HCT116 (cell line): ENCODE measurements around the gene TLN1. TPM values are rescaled to one million over a fixed set of nuclear protein-coding genes. Genes with fewer than 3 reads are reported as not detected.

ENCODE experiments used
- ATAC-seq: fragments of 200-7000 bp; cut with Tn5 transposase; 2 replicates; pipeline ENCODE4 v1.9.1; 2020; ENCODE audit warnings: mild to moderate bottlenecking, moderate library complexity
- BruUV-seq: library from RNA; stranded (reverse); fragments of 400-500 nt; replicated peaks from 2 replicates; lab custom pipeline; 2021; lab: Mats Ljungman, UMichigan
- CTCF ChIA-PET: fragments of 300-600 bp; sonication (Branson Sonifier 250); formaldehyde crosslinking; loops from one replicate; lab custom pipeline; 2021; ENCODE audit warnings: antibody characterized with exemption; lab: Charles Lee
- POLR2A ChIA-PET: fragments of 300-600, 350-600 bp; sonication (Branson Sonifier 250); formaldehyde crosslinking; loops from one replicate; lab custom pipeline; 2021; ENCODE audit warnings: antibody characterized with exemption; lab: Charles Lee
- RAD21 ChIA-PET, 2 experiments: fragments of 300-600 bp; sonication (Branson Sonifier 250); formaldehyde crosslinking; loops; one replicate each; lab custom pipeline; 2023; ENCODE audit warnings: low total read pairs in 2 of 2; ENCODE audit not compliant: uncharacterized antibody in 2 of 2, unreplicated experiment in 2 of 2, low non-redundant PET in 1 of 2; lab: Charles Lee
- DNase-seq: peaks from one replicate; pipeline ENCODE4 v3.0.0-alpha.2; 2010; ENCODE audit warnings: low read depth, low spot score
- H2AFZ ChIP-seq: fragments of 200-600 bp; shearing (Covaris generic), sonication (generic); 2 replicates; pipeline ENCODE4 v1.6.1; 2017; ENCODE audit warnings: low read depth, mixed run types, mixed read lengths, antibody characterized with exemption, low read length; ENCODE audit not compliant: poor library complexity, severe bottlenecking
- H3K27ac ChIP-seq: 2 replicates; pipeline ENCODE4 v1.5.1; 2012; ENCODE audit warnings: low read depth, low read length
- H3K27me3 ChIP-seq: fragments of 200-600 bp; sonication (generic); 2 replicates; pipeline ENCODE4 v1.6.1; 2016; ENCODE audit warnings: mixed run types, low read length, mixed read lengths; ENCODE audit not compliant: insufficient read depth
- H3K36me3 ChIP-seq, 2 experiments: fragments of 200-500 bp in 1 of 2; fragments of 200-600 bp in 1 of 2; sonication (Bioruptor generic) in 1 of 2; sonication (generic) in 1 of 2; 2 replicates each; pipeline versions ENCODE4 v1.5.1 to v1.6.1; 2014 to 2016; ENCODE audit warnings: low read length in 2 of 2, inconsistent platforms in 1 of 2, mixed read lengths in 1 of 2, mixed run types in 1 of 2; ENCODE audit not compliant: insufficient read depth in 2 of 2, control insufficient read depth in 1 of 2
- H3K4me1 ChIP-seq, 2 experiments: fragments of 200-600 bp in 1 of 2; sonication (generic) in 1 of 2; 2 replicates each; pipeline versions ENCODE4 v1.5.1 to v1.6.1; 2012 to 2017; ENCODE audit warnings: low read length in 2 of 2, inconsistent platforms in 1 of 2, mild to moderate bottlenecking in 1 of 2, mixed read lengths in 1 of 2, mixed run types in 1 of 2, moderate library complexity in 1 of 2; ENCODE audit not compliant: insufficient read depth in 2 of 2, control insufficient read depth in 1 of 2
- H3K4me2 ChIP-seq: fragments of 200-600 bp; sonication (generic); 2 replicates; pipeline ENCODE4 v1.6.1; 2017; ENCODE audit warnings: mixed run types, low read length, mixed read lengths
- H3K4me3 ChIP-seq, 2 experiments: fragments of 200-600 bp in 1 of 2; sonication (generic) in 1 of 2; replicated peaks in 1 of 2; 2 replicates each; pipeline ENCODE4 v1.5.1; 2011 to 2016; ENCODE audit warnings: low read length in 2 of 2, control low read depth in 1 of 2, low read depth in 1 of 2, mild to moderate bottlenecking in 1 of 2, mixed read lengths in 1 of 2, mixed run types in 1 of 2
- H3K79me2 ChIP-seq: fragments of 200-600 bp; sonication (generic); 2 replicates; pipeline ENCODE4 v1.6.1; 2017; ENCODE audit warnings: mild to moderate bottlenecking, mixed run types, low read length, moderate library complexity, mixed read lengths; ENCODE audit not compliant: insufficient read depth
- H3K9ac ChIP-seq: fragments of 200-600 bp; sonication (generic); 2 replicates; pipeline ENCODE4 v1.6.1; 2016; ENCODE audit warnings: low read length, mixed read lengths
- H3K9me2 ChIP-seq: fragments of 200-600 bp; sonication (generic), shearing (Covaris generic); 2 replicates; pipeline ENCODE4 v1.6.1; 2017; ENCODE audit warnings: mixed run types, mild to moderate bottlenecking, moderate library complexity; ENCODE audit not compliant: insufficient read depth
- H3K9me3 ChIP-seq, 2 experiments: fragments of 200-500 bp in 1 of 2; fragments of 200-600 bp in 1 of 2; sonication (Bioruptor generic) in 1 of 2; sonication (generic) in 1 of 2; 2 replicates each; pipeline ENCODE4 v1.6.1; 2014 to 2017; ENCODE audit warnings: low read length in 2 of 2, mixed read lengths in 2 of 2, inconsistent platforms in 1 of 2, low read depth in 1 of 2, mild to moderate bottlenecking in 1 of 2, mixed run types in 1 of 2, moderate library complexity in 1 of 2; ENCODE audit not compliant: control insufficient read depth in 1 of 2, insufficient read depth in 1 of 2
- H4K20me1 ChIP-seq: fragments of 200-600 bp; sonication (generic), shearing (Covaris generic); 2 replicates; pipeline ENCODE4 v1.6.1; 2017; ENCODE audit warnings: mixed run types, mild to moderate bottlenecking, moderate library complexity; ENCODE audit not compliant: insufficient read depth
- CEBPB ChIP-seq: IDR thresholded peaks from 2 replicates; pipeline ENCODE4 v1.6.1; 2012; ENCODE audit warnings: low read depth
- EGR1 ChIP-seq: IDR thresholded peaks from 2 replicates; pipeline ENCODE4 v1.6.1; 2012; ENCODE audit warnings: low read depth
- EZH2phosphoT487 ChIP-seq: fragments of 200-600 bp; IDR thresholded peaks from 2 replicates; pipeline ENCODE4 v1.6.1; 2018; ENCODE audit warnings: antibody characterized with exemption, borderline replicate concordance
- FOSL1 ChIP-seq: IDR thresholded peaks from 2 replicates; pipeline ENCODE4 v1.6.1; 2012; ENCODE audit warnings: low read depth
- JUND ChIP-seq: IDR thresholded peaks from 2 replicates; pipeline ENCODE4 v1.6.1; 2012
- POLR2AphosphoS5 ChIP-seq: IDR thresholded peaks from 2 replicates; pipeline ENCODE4 v1.6.1; 2011; ENCODE audit warnings: mild to moderate bottlenecking, low read depth, low read length, moderate library complexity
- RAD21 ChIP-seq: IDR thresholded peaks from 2 replicates; pipeline ENCODE4 v1.6.1; 2012; ENCODE audit warnings: low read depth, mild to moderate bottlenecking
- SIN3A ChIP-seq: IDR thresholded peaks from 2 replicates; pipeline ENCODE4 v1.6.1; 2012; ENCODE audit warnings: low read depth
- TCF7L2 ChIP-seq: IDR thresholded peaks from 2 replicates; pipeline ENCODE4 v1.7.0; 2011; ENCODE audit warnings: borderline replicate concordance, inconsistent platforms; ENCODE audit not compliant: insufficient read depth, insufficient read length; ENCODE audit errors: extremely low read depth
- YY1 ChIP-seq: IDR thresholded peaks from 2 replicates; pipeline ENCODE4 v1.6.1; 2011; ENCODE audit warnings: low read length, low read depth, moderate library complexity, mild to moderate bottlenecking; ENCODE audit not compliant: insufficient replicate concordance; ENCODE audit errors: extremely low read depth
- ZFX ChIP-seq: fragments of 450-650 bp; IDR thresholded peaks from 2 replicates; pipeline ENCODE4 v1.6.1; 2017
- intact Hi-C: fragments of 100-400 bp; cut with micrococcal nuclease; formaldehyde crosslinking; loops from 2 replicates; pipeline ENCODE4 v1.10.0; 2022
- total RNA-seq: library from RNA; stranded (reverse); gene quantifications from one replicate; pipeline ENCODE4 v1.2.1, GENCODE V29; 2021; ENCODE audit not compliant: unreplicated experiment
- TF ChIP-seq, protein P1 (sequence below), 3 experiments: fragments of 200-600 bp in 1 of 3; sonication (generic) in 1 of 3; IDR thresholded peaks in 2 of 3; conservative IDR thresholded peaks in 1 of 3; 2 replicates each; pipeline ENCODE4 v1.5.1; 2012 to 2017; ENCODE audit warnings: low read depth in 2 of 3, low read length in 2 of 3, antibody characterized with exemption in 1 of 3, borderline replicate concordance in 1 of 3, control low read depth in 1 of 3, mild to moderate bottlenecking in 1 of 3, mixed read lengths in 1 of 3, mixed run types in 1 of 3, moderate library complexity in 1 of 3; ENCODE audit not compliant: insufficient read depth in 1 of 3
- TF ChIP-seq, protein P2 (sequence below): IDR thresholded peaks from 2 replicates; pipeline ENCODE4 v1.6.1; 2012

TLN1 gene
- total RNA-seq, 1 experiment from 2014 or later: 144 TPM

DNA sequence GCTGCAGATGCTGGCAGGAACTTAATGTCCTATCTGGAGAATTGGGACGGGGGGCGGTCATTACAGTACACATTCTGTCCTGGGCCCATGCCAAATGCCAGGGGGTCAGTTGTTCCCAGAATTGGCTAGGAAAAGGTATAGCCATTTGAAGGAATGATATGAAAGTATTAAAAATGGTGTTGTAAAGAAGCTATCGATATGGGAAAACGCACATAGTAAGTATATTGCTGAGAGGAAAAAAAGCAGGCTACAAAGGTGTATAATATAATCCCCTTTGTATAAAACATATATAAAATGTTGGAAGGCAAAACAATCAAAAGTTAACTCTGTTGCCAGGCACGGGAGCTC lies 66.5 kb downstream of the TLN1 start:
- H3K9me3 ChIP-seq: no peaks in the 10 kb centered on the region
- peaks cover 5 to 23% of the 10 kb centered on the region in 2 experiments; a peak in 3 of 4 replicates for H3K36me3 ChIP-seq
- no peaks in the 10 kb centered on the region for H4K20me1 ChIP-seq
- TF ChIP-seq CEBPB (no peak), POLR2AphosphoS5 (no peak), RAD21 (no peak), EGR1 (no peak), ZFX (no peak), EZH2phosphoT487 (no peak), YY1 (no peak), TCF7L2 (no peak), JUND (no peak), SIN3A (no peak), FOSL1 (no peak)
- TF ChIP-seq, protein P1, sequence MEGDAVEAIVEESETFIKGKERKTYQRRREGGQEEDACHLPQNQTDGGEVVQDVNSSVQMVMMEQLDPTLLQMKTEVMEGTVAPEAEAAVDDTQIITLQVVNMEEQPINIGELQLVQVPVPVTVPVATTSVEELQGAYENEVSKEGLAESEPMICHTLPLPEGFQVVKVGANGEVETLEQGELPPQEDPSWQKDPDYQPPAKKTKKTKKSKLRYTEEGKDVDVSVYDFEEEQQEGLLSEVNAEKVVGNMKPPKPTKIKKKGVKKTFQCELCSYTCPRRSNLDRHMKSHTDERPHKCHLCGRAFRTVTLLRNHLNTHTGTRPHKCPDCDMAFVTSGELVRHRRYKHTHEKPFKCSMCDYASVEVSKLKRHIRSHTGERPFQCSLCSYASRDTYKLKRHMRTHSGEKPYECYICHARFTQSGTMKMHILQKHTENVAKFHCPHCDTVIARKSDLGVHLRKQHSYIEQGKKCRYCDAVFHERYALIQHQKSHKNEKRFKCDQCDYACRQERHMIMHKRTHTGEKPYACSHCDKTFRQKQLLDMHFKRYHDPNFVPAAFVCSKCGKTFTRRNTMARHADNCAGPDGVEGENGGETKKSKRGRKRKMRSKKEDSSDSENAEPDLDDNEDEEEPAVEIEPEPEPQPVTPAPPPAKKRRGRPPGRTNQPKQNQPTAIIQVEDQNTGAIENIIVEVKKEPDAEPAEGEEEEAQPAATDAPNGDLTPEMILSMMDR (IDR thresholded peaks at IDR 0.05 in 2 of 3, conservative IDR thresholded peaks at IDR 0.05 in 1 of 3; ENCODE audit: borderline replicate concordance in 1 of 3, insufficient read depth in 1 of 3, low read depth in 2 of 3, low read length in 2 of 3): no peak
- TF ChIP-seq, protein P2, sequence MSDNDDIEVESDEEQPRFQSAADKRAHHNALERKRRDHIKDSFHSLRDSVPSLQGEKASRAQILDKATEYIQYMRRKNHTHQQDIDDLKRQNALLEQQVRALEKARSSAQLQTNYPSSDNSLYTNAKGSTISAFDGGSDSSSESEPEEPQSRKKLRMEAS: no peak
- TSS peak; percentile 56 for BruUV-seq
- ATAC-seq: no peak
- peaks cover 27 to 64% of the 10 kb centered on the region in 2 experiments; a peak in 3 of 4 replicates for H3K4me1 ChIP-seq
- H3K9ac ChIP-seq: peak overlapping the region; percentile 96
- peaks cover 28% of the 10 kb centered on the region; the same call in 1 of the 2 replicates for H3K79me2 ChIP-seq
- no peak overlapping the region for H2AFZ ChIP-seq
- CTCF ChIA-PET: interaction anchor here (1.0 to 2.0 kb wide), 3 partner anchors 31 to 67 kb away, joined by 4 to 11 read pairs (median 6); partner anchors contain the start of genes CREB3 and TLN1
- peak overlapping the region; percentile 88 for H3K27ac ChIP-seq
- H3K9me2 ChIP-seq: no peaks in the 10 kb centered on the region
- POLR2A ChIA-PET: interaction anchor here (1.1 to 3.0 kb wide), 2 partner anchors 18 to 24 kb away, joined by 4 to 16 read pairs; partner anchors contain the start of gene TPM2
- H3K4me3 ChIP-seq: peak overlapping the region; percentile 91 to 93
- DNase-seq: no peak
- peak overlapping the region; percentile 87 for H3K4me2 ChIP-seq
- intact Hi-C loops: no loop called here
- no peaks in the 10 kb centered on the region for H3K27me3 ChIP-seq
- RAD21 ChIA-PET: no interaction called here
